CD4-positive, alpha-beta memory T cell (primary cell): ENCODE measurements around the gene CRIP2. TPM values are rescaled to one million over a fixed set of nuclear protein-coding genes. Genes with fewer than 3 reads are reported as not detected.

Source experiments
- CTCF ChIA-PET: fragments of 350-600 bp; sonication (Branson Sonifier 250); formaldehyde crosslinking; loops from one replicate; lab custom pipeline; 2021; ENCODE audit warnings: inconsistent platforms; ENCODE audit not compliant: partially characterized antibody; lab: Charles Lee
- POLR2A ChIA-PET: fragments of 350-600 bp; sonication (Branson Sonifier 250); formaldehyde crosslinking; loops from one replicate; lab custom pipeline; 2021; ENCODE audit not compliant: partially characterized antibody; lab: Charles Lee
- DNase-seq, 5 donors: peaks; one replicate each; pipeline versions ENCODE4 v3.0.0 to v3.0.0-alpha.2; 2020 to 2022; ENCODE audit warnings: mixed read lengths in 1 of 5
- H3K27ac ChIP-seq: one replicate; pipeline ENCODE4 v1.7.0; 2013; ENCODE audit warnings: low read depth, low read length
- H3K27me3 ChIP-seq: 2 replicates; pipeline ENCODE4 v1.7.0; 2013; ENCODE audit warnings: mild to moderate bottlenecking, low read length, moderate library complexity; ENCODE audit not compliant: insufficient read depth
- H3K36me3 ChIP-seq: 2 replicates; pipeline ENCODE4 v1.7.0; 2013; ENCODE audit warnings: mild to moderate bottlenecking, low read length, moderate library complexity; ENCODE audit not compliant: insufficient read depth
- H3K4me1 ChIP-seq: 2 replicates; pipeline ENCODE4 v1.7.0; 2013; ENCODE audit warnings: mild to moderate bottlenecking, low read length, moderate library complexity; ENCODE audit not compliant: insufficient read depth
- H3K4me3 ChIP-seq, 2 donors: one replicate each; pipeline ENCODE4 v1.7.0; 2013; ENCODE audit warnings: low read length in 2 of 2, mild to moderate bottlenecking in 1 of 2
- H3K9me3 ChIP-seq, 2 donors: one replicate each; pipeline ENCODE4 v1.7.0; 2013; ENCODE audit warnings: low read length in 2 of 2, control low read depth in 1 of 2; ENCODE audit not compliant: control insufficient read depth in 1 of 2
- H3K27ac Mint-ChIP-seq, 7 donors: one replicate each; pipeline ENCODE4 v1.8.0; 2020 to 2021; ENCODE audit warnings: mixed read lengths in 7 of 7, mild to moderate bottlenecking in 6 of 7, inconsistent platforms in 3 of 7, moderate library complexity in 3 of 7
- H3K27me3 Mint-ChIP-seq, 2 donors: one replicate each; pipeline ENCODE4 v1.8.0; 2020 to 2021; ENCODE audit warnings: mixed read lengths in 2 of 2
- H3K36me3 Mint-ChIP-seq, 2 donors: one replicate each; pipeline ENCODE4 v1.8.0; 2020 to 2021; ENCODE audit warnings: mixed read lengths in 2 of 2, inconsistent platforms in 1 of 2, mild to moderate bottlenecking in 1 of 2
- H3K4me1 Mint-ChIP-seq, 4 donors: one replicate each; pipeline ENCODE4 v1.8.0; 2020 to 2021; ENCODE audit warnings: mixed read lengths in 4 of 4, mild to moderate bottlenecking in 1 of 4
- H3K4me3 Mint-ChIP-seq, 8 donors: one replicate each; pipeline ENCODE4 v1.8.0; 2020 to 2021; ENCODE audit warnings: mixed read lengths in 8 of 8, mild to moderate bottlenecking in 7 of 8, moderate library complexity in 6 of 8, inconsistent platforms in 3 of 8
- H3K9me3 Mint-ChIP-seq, 8 donors: one replicate each; pipeline ENCODE4 v1.8.0; 2020 to 2021; ENCODE audit warnings: mixed read lengths in 8 of 8, mild to moderate bottlenecking in 5 of 8, inconsistent platforms in 3 of 8, moderate library complexity in 1 of 8
- intact Hi-C: fragments of 100-400 bp; cut with micrococcal nuclease; formaldehyde crosslinking; loops from one replicate; pipeline ENCODE4 v1.15.1; 2023
- polyA plus RNA-seq, 2 donors: library from polyadenylated mRNA; unstranded; fragments of 300-500 nt; fragmentation: Illumina TruSeq; gene quantifications; one replicate each; pipeline ENCODE4 v1.2.3, GENCODE V29; 2021
- total RNA-seq, 2 experiments: library from RNA; stranded (reverse); gene quantifications; one replicate each; pipeline ENCODE4 v1.2.3, GENCODE V29; 2021

CRIP2 gene
- total and polyA plus RNA-seq, 4 experiments from 2014 or later = 12.1 to 256 (median 48.8) TPM

- peaks cover 8% of the 10 kb centered on the region for H3K36me3 ChIP-seq
- Mint-ChIP-seq H3K27ac (peak overlapping the region in 2 of 7 donors; percentile 15 to 42), H3K9me3 (peaks cover 0 to 2% (median 0%) of the 10 kb centered on the region in 8 donors), H3K4me3 (no peak overlapping the region), H3K4me1 (no peaks in the 10 kb centered on the region), H3K27me3 (no peaks in the 10 kb centered on the region), H3K36me3 (peaks cover 4 to 13% of the 10 kb centered on the region in 2 donors)
- H3K4me1 ChIP-seq = no peaks in the 10 kb centered on the region
- no peaks in the 10 kb centered on the region for H3K9me3 ChIP-seq
- ChIA-PET POLR2A (interaction anchor here (0.9 to 3.2 kb wide), 6 partner anchors 23 to 78 kb away, joined by 3 to 29 read pairs (median 4); partner anchors contain the start of gene CRIP1), CTCF (interaction anchor here (0.7 to 3.1 kb wide), 7 partner anchors 18 to 80 kb away, joined by 3 to 20 read pairs (median 4); partner anchors contain the start of gene CRIP1)
- intact Hi-C loops = loop anchor here (1.0 to 10.0 kb wide), 3 partner anchors 32 to 74 kb away; no protein-coding TSS in a partner anchor
- DNase-seq = peak; percentile 52 to 77 (median 64)
- H3K27me3 ChIP-seq = no peaks in the 10 kb centered on the region
- H3K27ac ChIP-seq = no peak overlapping the region
- H3K4me3 ChIP-seq = no peak overlapping the region
These were observed 25.9 kb upstream of the CRIP2 start for GRCh38 chr14:105448706-105449111.

GRCh38 chr14:105449276-105450122 is 25.1 kb upstream of the CRIP2 start:
- H3K27ac ChIP-seq = no peak overlapping the region
- no peak for DNase-seq
- no peak overlapping the region for H3K27ac Mint-ChIP-seq
- H3K4me1 Mint-ChIP-seq = no peaks in the 10 kb centered on the region
- POLR2A ChIA-PET = no interaction called here
- CTCF ChIA-PET = interaction anchor here (1.0 to 1.5 kb wide), 2 partner anchors 33 to 40 kb away, joined by 4 read pairs; no protein-coding TSS in a partner anchor
- no peaks in the 10 kb centered on the region for H3K27me3 ChIP-seq
- H3K27me3 Mint-ChIP-seq = no peaks in the 10 kb centered on the region
- H3K4me3 Mint-ChIP-seq = no peak overlapping the region
- no peaks in the 10 kb centered on the region for H3K9me3 ChIP-seq
- peaks cover 12% of the 10 kb centered on the region for H3K36me3 ChIP-seq
- no peaks in the 10 kb centered on the region for H3K4me1 ChIP-seq
- H3K9me3 Mint-ChIP-seq = peaks cover 0 to 2% (median 0%) of the 10 kb centered on the region in 8 donors
- no peak overlapping the region for H3K4me3 ChIP-seq
- peaks cover 4 to 17% of the 10 kb centered on the region in 2 donors for H3K36me3 Mint-ChIP-seq
- intact Hi-C loops = loop anchor here (2.0 to 10.0 kb wide), 2 partner anchors 31 to 75 kb away; no protein-coding TSS in a partner anchor

- Histone ChIP-seq H3K4me1 (no peaks in the 10 kb centered on the region), H3K36me3 (peaks cover 12% of the 10 kb centered on the region), H3K4me3 (no peak overlapping the region), H3K9me3 (no peaks in the 10 kb centered on the region), H3K27ac (no peak overlapping the region), H3K27me3 (no peaks in the 10 kb centered on the region)
- Mint-ChIP-seq H3K4me1 (no peaks in the 10 kb centered on the region), H3K36me3 (peaks cover 4 to 17% of the 10 kb centered on the region in 2 donors), H3K27me3 (no peaks in the 10 kb centered on the region), H3K9me3 (peaks cover 0 to 2% (median 0%) of the 10 kb centered on the region in 8 donors), H3K4me3 (no peak overlapping the region), H3K27ac (no peak overlapping the region)
- intact Hi-C loops = no loop called here
- ChIA-PET CTCF (interaction anchor here (1.0 to 1.5 kb wide), 2 partner anchors 32 to 39 kb away, joined by 4 read pairs; no protein-coding TSS in a partner anchor), POLR2A (no interaction called here)
- no peak for DNase-seq
These were observed 24.5 kb upstream of the CRIP2 start for GRCh38 chr14:105450123-105450505.

GRCh38 chr14:105450864-105451720 is 23.5 kb upstream of the CRIP2 start:
- intact Hi-C loops = no loop called here
- POLR2A ChIA-PET = interaction anchor here (0.9 to 1.1 kb wide), 2 partner anchors 11 to 38 kb away, joined by 3 read pairs; no protein-coding TSS in a partner anchor
- Histone ChIP-seq H3K27ac (no peak overlapping the region), H3K36me3 (peaks cover 12% of the 10 kb centered on the region), H3K4me3 (no peak overlapping the region), H3K9me3 (no peaks in the 10 kb centered on the region), H3K27me3 (no peaks in the 10 kb centered on the region), H3K4me1 (no peaks in the 10 kb centered on the region)
- Mint-ChIP-seq H3K27ac (peak overlapping the region in 1 of 7 donors; percentile 22), H3K27me3 (no peaks in the 10 kb centered on the region), H3K4me1 (no peaks in the 10 kb centered on the region), H3K36me3 (peaks cover 4 to 22% of the 10 kb centered on the region in 2 donors), H3K9me3 (peaks cover 0 to 2% (median 0%) of the 10 kb centered on the region in 8 donors), H3K4me3 (no peak overlapping the region)
- CTCF ChIA-PET = interaction anchor here (1.5 kb wide), 1 partner anchor 31 kb away, joined by 4 read pairs; no protein-coding TSS in a partner anchor
- DNase-seq = no peak

GRCh38 chr14:105452963-105453362 is 21.7 kb upstream of the CRIP2 start:
- Mint-ChIP-seq H3K9me3 (no peaks in the 10 kb centered on the region), H3K27me3 (no peaks in the 10 kb centered on the region), H3K36me3 (peaks cover 4 to 21% of the 10 kb centered on the region in 2 donors), H3K4me1 (no peaks in the 10 kb centered on the region), H3K4me3 (no peak overlapping the region), H3K27ac (no peak overlapping the region)
- Histone ChIP-seq H3K9me3 (no peaks in the 10 kb centered on the region), H3K4me3 (no peak overlapping the region), H3K4me1 (no peaks in the 10 kb centered on the region), H3K27ac (no peak overlapping the region), H3K36me3 (peaks cover 17% of the 10 kb centered on the region), H3K27me3 (no peaks in the 10 kb centered on the region)
- ChIA-PET POLR2A (interaction anchor here (0.9 to 1.3 kb wide), 2 partner anchors 28 to 37 kb away, joined by 3 read pairs; no protein-coding TSS in a partner anchor), CTCF (interaction anchor here (1.3 kb wide), 2 partner anchors 28 to 37 kb away, joined by 4 to 5 read pairs; no protein-coding TSS in a partner anchor)
- DNase-seq = no peak
- intact Hi-C loops = no loop called here

GRCh38 chr14:105453847-105454246 is 20.8 kb upstream of the CRIP2 start:
- POLR2A ChIA-PET = no interaction called here
- H3K9me3 Mint-ChIP-seq = no peaks in the 10 kb centered on the region
- no peaks in the 10 kb centered on the region for H3K4me1 Mint-ChIP-seq
- H3K4me3 ChIP-seq = no peak overlapping the region
- H3K4me3 Mint-ChIP-seq = no peak overlapping the region
- no peak overlapping the region for H3K27ac Mint-ChIP-seq
- peaks cover 17% of the 10 kb centered on the region for H3K36me3 ChIP-seq
- H3K4me1 ChIP-seq = no peaks in the 10 kb centered on the region
- CTCF ChIA-PET = interaction anchor here (0.8 to 1.3 kb wide), 2 partner anchors 27 to 36 kb away, joined by 4 read pairs; no protein-coding TSS in a partner anchor
- H3K27me3 ChIP-seq = no peaks in the 10 kb centered on the region
- H3K9me3 ChIP-seq = no peaks in the 10 kb centered on the region
- H3K36me3 Mint-ChIP-seq = peaks cover 4 to 21% of the 10 kb centered on the region in 2 donors
- no peak overlapping the region for H3K27ac ChIP-seq
- no peaks in the 10 kb centered on the region for H3K27me3 Mint-ChIP-seq
- DNase-seq = no peak
- intact Hi-C loops = no loop called here
